DND-41 (cell line): ENCODE results near the gene EVI5L.

Source experiments
- ATAC-seq: fragments of 200-7000 bp; cut with Tn5 transposase; 3 replicates; pipeline ENCODE4 v1.9.1; 2021; ENCODE audit warnings: low read depth; ENCODE audit not compliant: insufficient read depth
- DNase-seq: peaks from one replicate; pipeline ENCODE4 v3.0.0-alpha.2; 2020
- H2AFZ ChIP-seq: 2 replicates; pipeline ENCODE4 v1.6.0; 2012; ENCODE audit warnings: low read depth, low read length
- H3K27ac ChIP-seq: 2 replicates; pipeline ENCODE4 v1.5.1; 2012; ENCODE audit warnings: low read length, inconsistent platforms
- H3K27me3 ChIP-seq: fragments of 200-600 bp; sonication (generic); 2 replicates; pipeline ENCODE4 v1.6.0; 2012; ENCODE audit warnings: low read length, mild to moderate bottlenecking, inconsistent platforms; ENCODE audit not compliant: insufficient read depth, poor library complexity
- H3K36me3 ChIP-seq: 2 replicates; pipeline ENCODE4 v1.5.1; 2012; ENCODE audit warnings: low read length, inconsistent platforms; ENCODE audit not compliant: insufficient read depth
- H3K4me1 ChIP-seq: 2 replicates; pipeline ENCODE4 v1.5.1; 2012; ENCODE audit warnings: mild to moderate bottlenecking, low read length; ENCODE audit not compliant: insufficient read depth
- H3K4me2 ChIP-seq: 2 replicates; pipeline ENCODE4 v1.6.0; 2012; ENCODE audit warnings: mild to moderate bottlenecking, moderate library complexity, low read length, inconsistent platforms; ENCODE audit not compliant: insufficient read depth
- H3K4me3 ChIP-seq, 2 experiments: fragments of 200-600 bp in 1 of 2; shearing (Covaris generic) in 1 of 2; 2 replicates each; pipeline ENCODE4 v1.5.1; 2012 to 2016; ENCODE audit warnings: inconsistent platforms in 2 of 2, low read length in 2 of 2, mild to moderate bottlenecking in 2 of 2, low read depth in 1 of 2, moderate library complexity in 1 of 2
- H3K79me2 ChIP-seq: 2 replicates; pipeline ENCODE4 v1.6.0; 2012; ENCODE audit warnings: low read length, inconsistent platforms; ENCODE audit not compliant: insufficient read depth
- H3K9ac ChIP-seq: 2 replicates; pipeline ENCODE4 v1.6.0; 2012; ENCODE audit warnings: low read depth, mild to moderate bottlenecking, inconsistent platforms, low read length, moderate library complexity
- H3K9me3 ChIP-seq: 2 replicates; pipeline ENCODE4 v1.5.1; 2012; ENCODE audit warnings: low read length, moderate library complexity, mild to moderate bottlenecking, inconsistent platforms; ENCODE audit not compliant: insufficient read depth, severe bottlenecking
- H4K20me1 ChIP-seq: 2 replicates; pipeline ENCODE4 v1.6.0; 2012; ENCODE audit warnings: low read length; ENCODE audit not compliant: insufficient read depth
- CTCF ChIP-seq: IDR thresholded peaks from 2 replicates; pipeline ENCODE4 v1.5.1; 2012; ENCODE audit warnings: borderline replicate concordance, low read length, moderate library complexity, mild to moderate bottlenecking; ENCODE audit not compliant: poor library complexity, severe bottlenecking; ENCODE audit errors: extremely low read depth
- EZH2 ChIP-seq: IDR thresholded peaks from 3 replicates; pipeline ENCODE4 v1.6.1; 2012; ENCODE audit warnings: borderline replicate concordance, low read depth, mild to moderate bottlenecking, moderate library complexity, low read length, inconsistent platforms; ENCODE audit not compliant: severe bottlenecking

Gene EVI5L

GRCh38 chr19:7840629-7841028, 10.6 kb downstream of the EVI5L start:
- DNase-seq (no peak), ATAC-seq (no peak)
- Histone ChIP-seq H3K27me3 (no peaks in the 10 kb centered on the region), H3K4me2 (no peak overlapping the region), H2AFZ (no peak overlapping the region), H3K27ac (no peak overlapping the region), H3K4me1 (no peaks in the 10 kb centered on the region), H3K79me2 (peaks cover 15% of the 10 kb centered on the region; the same call in 1 of the 2 replicates), H4K20me1 (peaks cover 19% of the 10 kb centered on the region), H3K9me3 (no peaks in the 10 kb centered on the region), H3K36me3 (no peaks in the 10 kb centered on the region), H3K4me3 (no peak overlapping the region), H3K9ac (no peak overlapping the region)
- TF ChIP-seq EZH2 (no peak), CTCF (no peak)

DNA sequence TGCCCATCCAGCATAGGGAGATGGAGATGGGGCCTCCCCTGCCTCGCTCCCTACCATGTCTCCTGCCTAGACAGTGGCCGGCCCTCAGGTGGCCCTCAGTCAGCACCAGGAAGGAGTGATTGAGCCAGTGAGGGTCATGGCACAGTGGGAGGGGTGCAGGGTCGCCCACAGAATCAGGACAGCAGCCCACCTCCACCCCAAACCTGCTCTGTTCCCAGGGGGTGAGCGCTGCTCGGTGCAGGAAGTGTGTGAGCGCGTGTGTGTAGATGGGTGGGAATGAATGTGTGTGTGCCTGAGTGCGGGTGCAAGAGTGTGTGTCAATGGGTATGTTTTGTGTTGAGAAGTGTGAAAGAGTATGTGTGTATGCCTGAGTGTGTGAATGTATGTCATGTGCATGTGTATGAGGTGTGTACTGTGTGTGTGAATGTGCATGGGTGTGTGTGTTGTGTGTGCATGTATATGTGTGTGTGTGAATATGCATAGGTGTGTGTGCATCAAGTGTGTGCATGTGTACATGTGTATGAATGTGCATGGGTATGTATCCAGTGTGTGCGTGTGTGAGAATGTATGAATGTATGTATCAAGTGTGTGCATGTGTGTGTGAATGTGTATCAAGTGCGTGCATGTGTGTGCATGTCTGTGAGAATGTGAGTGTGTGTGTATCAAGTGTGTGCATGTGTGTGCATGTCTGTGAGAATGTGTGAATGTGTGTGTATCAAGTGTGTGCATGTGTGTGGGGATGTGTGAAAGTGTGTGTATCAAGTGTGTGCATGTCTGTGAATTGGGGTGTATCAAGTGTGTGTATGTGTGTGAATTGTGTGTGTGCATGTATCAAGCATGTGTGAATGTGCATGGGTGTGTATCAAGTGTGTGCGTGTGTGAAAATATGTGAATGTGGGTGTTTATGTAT, 12.0 kb downstream of the EVI5L start:
- H3K36me3 ChIP-seq, result no peaks in the 10 kb centered on the region
- H4K20me1 ChIP-seq, result peaks cover 24% of the 10 kb centered on the region
- no peak overlapping the region for H3K4me3 ChIP-seq
- no peak overlapping the region for H3K27ac ChIP-seq
- peaks cover 15% of the 10 kb centered on the region; the same call in 1 of the 2 replicates for H3K79me2 ChIP-seq
- no peak for ATAC-seq
- TF ChIP-seq CTCF (no peak), EZH2 (no peak)
- H3K4me2 ChIP-seq, result no peak overlapping the region
- DNase-seq, result no peak
- no peak overlapping the region for H2AFZ ChIP-seq
- no peaks in the 10 kb centered on the region for H3K9me3 ChIP-seq
- H3K27me3 ChIP-seq, result no peaks in the 10 kb centered on the region
- no peaks in the 10 kb centered on the region for H3K4me1 ChIP-seq
- no peak overlapping the region for H3K9ac ChIP-seq

DNA sequence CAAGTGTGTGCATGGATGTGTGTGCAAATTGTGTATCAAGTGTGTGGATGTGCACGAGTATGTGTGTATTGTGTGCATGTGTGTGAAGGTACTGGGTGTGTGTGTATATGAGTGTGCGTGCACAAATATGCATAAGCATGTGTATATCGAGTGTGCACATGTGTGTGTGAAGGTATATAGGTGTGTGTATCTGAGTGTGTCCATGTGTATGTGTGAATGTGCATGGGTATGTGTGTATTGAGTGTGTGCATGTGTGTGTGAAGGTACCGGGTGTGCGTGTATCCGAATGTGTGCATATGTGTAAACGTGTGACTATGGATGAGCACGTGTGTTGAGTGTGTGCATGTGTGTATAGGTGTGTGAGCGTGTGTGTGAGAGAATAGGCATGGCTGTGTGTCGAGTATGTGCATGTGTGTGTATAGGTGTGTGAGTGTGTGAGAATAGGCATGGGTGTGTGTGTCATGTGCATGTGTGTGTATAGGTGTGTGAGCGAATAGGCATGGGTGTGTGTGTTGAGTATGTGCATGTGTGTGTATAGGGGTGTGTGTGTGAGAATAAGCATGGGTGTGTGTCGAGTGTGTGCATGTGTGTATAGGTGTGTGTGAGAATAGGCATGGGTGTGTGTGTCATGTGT, 12.8 kb downstream of the EVI5L start:
- ATAC-seq, result no peak
- TF ChIP-seq CTCF (no peak), EZH2 (no peak)
- H3K4me3 ChIP-seq, result no peak overlapping the region
- no peaks in the 10 kb centered on the region for H3K4me1 ChIP-seq
- no peak overlapping the region for H3K27ac ChIP-seq
- peaks cover 24% of the 10 kb centered on the region for H4K20me1 ChIP-seq
- H3K9ac ChIP-seq, result no peak overlapping the region
- H3K27me3 ChIP-seq, result no peaks in the 10 kb centered on the region
- no peak overlapping the region for H2AFZ ChIP-seq
- no peaks in the 10 kb centered on the region for H3K9me3 ChIP-seq
- H3K79me2 ChIP-seq, result peaks cover 15% of the 10 kb centered on the region; the same call in 1 of the 2 replicates
- H3K36me3 ChIP-seq, result no peaks in the 10 kb centered on the region
- DNase-seq, result no peak
- no peak overlapping the region for H3K4me2 ChIP-seq
